ENCODE data around the gene B4GALNT1.

B4GALNT1 gene

GRCh38 chr12:57622293-57623245 is 10.4 kb downstream of the B4GALNT1 start:
- no peak for TF ChIP-seq CTCF (IDR thresholded peaks at IDR 0.05; ENCODE audit: low read length, missing control alignments)
- no peak overlapping the region for H3K4me3 ChIP-seq (replicated peaks; ENCODE audit: low read depth, low read length)
- DNase-seq (ENCODE audit: low read depth) = no peak

- peak overlapping the region; percentile 42 for H3K4me3 ChIP-seq (replicated peaks; ENCODE audit: low read depth, low read length)
- no peak for DNase-seq (ENCODE audit: low read depth)
- TF ChIP-seq CTCF (IDR thresholded peaks at IDR 0.05; ENCODE audit: low read length, missing control alignments) = peak; percentile 82
These were observed 11.3 kb downstream of the B4GALNT1 start for GRCh38 chr12:57621497-57622292.

- peak overlapping the region; percentile 42 for H3K4me3 ChIP-seq (replicated peaks; ENCODE audit: low read depth, low read length)
- TF ChIP-seq CTCF (IDR thresholded peaks at IDR 0.05; ENCODE audit: low read length, missing control alignments) = no peak
- no peak for DNase-seq (ENCODE audit: low read depth)
These were observed 12.0 kb downstream of the B4GALNT1 start for GRCh38 chr12:57620936-57621496.

GRCh38 chr12:57620245-57620935 is 12.6 kb downstream of the B4GALNT1 start:
- no peak for DNase-seq (ENCODE audit: low read depth)
- no peak overlapping the region for H3K4me3 ChIP-seq (replicated peaks; ENCODE audit: low read depth, low read length)
- no peak for TF ChIP-seq CTCF (IDR thresholded peaks at IDR 0.05; ENCODE audit: low read length, missing control alignments)

GRCh38 chr12:57619434-57620244 is 13.4 kb downstream of the B4GALNT1 start:
- H3K4me3 ChIP-seq (replicated peaks; ENCODE audit: low read depth, low read length) = no peak overlapping the region
- DNase-seq (ENCODE audit: low read depth) = no peak
- TF ChIP-seq CTCF (IDR thresholded peaks at IDR 0.05; ENCODE audit: low read length, missing control alignments) = no peak
